GM18868 (cell line): Measurements from ENCODE around the gene EVI5.
"Not testable (repeated sequence)": the region's sequence is repeated elsewhere in the genome, so short reads cannot be mapped to it uniquely, and the experiment has no call there.

Experiments used
- ATAC-seq: cut with Tn5 transposase; IDR thresholded peaks from one replicate; pipeline ENCODE4 v1.9.1; 2021; ENCODE audit warnings: mild to moderate bottlenecking, moderate library complexity; ENCODE audit not compliant: unreplicated experiment

Gene EVI5

GRCh38 chr1:92695104-92695503 lies 89.8 kb downstream of the EVI5 start:
- no peak for ATAC-seq

DNA sequence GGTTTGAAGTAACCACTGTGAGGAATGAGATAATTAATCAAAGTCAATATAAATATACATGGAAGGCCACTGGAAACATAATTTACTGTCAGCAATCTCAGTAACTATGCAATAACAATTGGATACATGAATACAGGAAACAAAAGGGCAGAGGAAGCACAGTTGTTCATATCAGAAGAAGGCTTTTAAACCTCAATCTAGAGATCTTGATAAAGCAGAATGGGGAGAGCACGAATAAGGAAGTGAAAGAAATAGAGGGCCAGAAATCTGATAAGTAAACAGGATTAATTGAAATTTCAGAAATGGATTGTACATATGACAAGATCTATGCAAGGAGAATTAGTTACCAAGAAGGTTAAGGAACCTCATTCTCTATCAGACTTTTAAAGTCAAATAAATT lies 93.0 kb downstream of the EVI5 start:
- peak; percentile 89 for ATAC-seq

- ATAC-seq = no peak
Observed at GRCh38 chr1:92690212-92690906, 94.5 kb downstream of the EVI5 start.

DNA sequence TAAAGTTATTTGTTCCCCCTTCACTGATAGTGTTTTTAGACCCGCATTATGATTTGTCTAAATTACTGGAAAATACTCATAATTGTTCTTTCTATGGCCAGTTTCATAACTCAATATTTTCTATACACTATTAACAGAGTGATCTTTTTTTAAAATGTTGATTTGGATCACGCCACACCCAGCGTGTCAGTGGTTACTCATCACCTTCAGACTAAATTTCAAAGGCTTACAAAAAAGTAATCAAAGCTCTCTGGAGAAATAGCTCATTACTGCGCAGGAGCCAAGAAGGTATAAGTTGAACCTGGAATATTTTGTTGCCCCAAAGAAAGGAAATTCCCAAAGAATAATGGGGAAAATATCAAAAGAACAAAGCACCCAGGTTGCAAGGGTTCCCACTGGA lies 104.9 kb downstream of the EVI5 start:
- no peak for ATAC-seq

- ATAC-seq = no peak
Observed at GRCh38 chr1:92663775-92664174, 121.1 kb downstream of the EVI5 start.

GRCh38 chr1:92662048-92662447 lies 122.9 kb downstream of the EVI5 start:
- no peak for ATAC-seq

- ATAC-seq = no peak
Observed at GRCh38 chr1:92657701-92658100, 127.2 kb downstream of the EVI5 start.

- no peak for ATAC-seq
Observed at GRCh38 chr1:92655197-92655801, 129.6 kb downstream of the EVI5 start.

- no peak for ATAC-seq
Observed at GRCh38 chr1:92653605-92654381, 131.1 kb downstream of the EVI5 start.

GRCh38 chr1:92640686-92641085 lies 144.2 kb downstream of the EVI5 start:
- ATAC-seq = not testable (repeated sequence)

GRCh38 chr1:92638498-92638897 lies 146.4 kb downstream of the EVI5 start:
- no peak for ATAC-seq

GRCh38 chr1:92635203-92635602 lies 149.7 kb downstream of the EVI5 start:
- not testable (repeated sequence) for ATAC-seq

DNA sequence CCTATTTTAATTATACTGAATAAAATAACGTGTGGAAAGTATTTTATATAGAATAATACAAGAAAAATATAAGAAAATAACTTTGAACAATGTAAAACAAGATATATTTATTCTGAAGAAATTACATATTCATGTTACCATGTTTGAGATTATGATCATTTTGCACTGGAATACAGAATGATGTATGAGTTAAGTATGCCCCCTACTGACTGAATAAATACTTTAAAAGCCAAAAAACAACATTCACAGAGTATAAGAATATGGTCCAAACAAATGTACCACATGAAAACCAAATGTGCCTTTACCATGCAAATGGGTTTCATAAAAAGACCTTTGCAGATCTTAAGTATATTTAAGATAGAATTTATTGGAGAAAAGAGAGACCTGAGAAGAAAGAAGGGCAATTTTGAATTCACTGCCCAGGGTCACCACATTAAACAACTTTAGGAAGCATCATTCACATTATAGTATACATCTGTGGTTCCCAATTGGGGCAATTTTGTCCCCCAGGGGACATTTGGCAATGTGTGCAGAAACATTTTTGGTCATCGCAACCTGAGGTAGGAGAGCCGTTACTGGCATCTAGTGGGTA lies 161.6 kb downstream of the EVI5 start:
- peak; percentile 42 for ATAC-seq

GRCh38 chr1:92619466-92620189 lies 165.3 kb downstream of the EVI5 start:
- ATAC-seq = no peak

DNA sequence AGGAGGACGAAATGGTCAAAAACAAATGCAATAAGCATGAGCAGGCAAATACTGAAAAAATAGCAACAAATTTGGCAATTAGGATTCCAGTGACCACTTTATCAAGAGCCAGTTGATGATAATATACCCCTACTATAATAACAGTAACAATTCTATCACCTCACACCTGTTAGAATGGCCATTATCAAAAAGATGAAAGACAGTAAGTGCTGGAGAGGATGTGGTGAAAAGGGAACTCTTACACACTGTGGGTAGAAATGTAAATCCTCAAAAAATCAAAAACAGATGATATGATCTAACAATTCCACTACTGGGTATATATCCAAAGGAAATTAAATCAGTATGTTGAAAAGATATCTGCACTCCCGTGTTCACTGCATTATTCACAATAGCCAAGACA lies 183.9 kb downstream of the EVI5 start:
- ATAC-seq = no peak

DNA sequence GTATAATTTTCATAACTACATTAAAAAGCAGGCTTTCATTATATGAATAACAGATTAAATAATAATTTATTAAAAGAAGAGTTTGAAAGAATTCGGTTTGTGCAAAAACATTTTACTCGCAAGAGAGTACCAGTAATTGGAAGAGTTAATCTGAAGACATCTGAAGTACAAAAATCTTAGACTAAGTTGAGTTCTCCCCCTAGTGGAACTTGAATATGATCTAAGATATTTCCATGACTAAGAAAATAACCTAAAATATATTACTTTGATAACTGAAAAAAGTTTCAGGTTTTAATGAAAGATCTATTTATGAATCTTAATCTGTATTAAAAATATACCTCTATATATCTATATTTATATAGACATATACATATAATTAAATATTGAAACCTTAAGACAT lies 185.7 kb downstream of the EVI5 start:
- no peak for ATAC-seq

DNA sequence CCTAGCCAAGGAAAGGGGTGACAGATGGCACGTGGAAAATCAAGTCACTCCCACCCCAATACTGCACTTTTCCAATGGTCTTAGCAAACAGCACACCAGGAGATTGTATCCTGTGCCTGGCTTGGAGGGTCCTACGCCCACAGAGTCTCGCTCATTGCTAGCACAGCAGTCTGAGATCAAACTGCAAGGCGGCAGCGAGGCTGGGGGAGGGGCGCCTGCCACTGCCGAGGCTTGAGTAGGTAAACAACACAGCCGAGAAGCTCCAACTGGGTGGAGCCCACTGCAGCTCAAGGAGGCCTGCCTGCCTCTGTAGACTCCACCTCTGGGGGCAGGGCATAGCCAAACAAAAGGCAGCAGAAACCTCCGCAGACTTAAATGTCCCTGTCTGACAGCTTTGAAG lies 195.5 kb downstream of the EVI5 start:
- ATAC-seq = not testable (repeated sequence)

DNA sequence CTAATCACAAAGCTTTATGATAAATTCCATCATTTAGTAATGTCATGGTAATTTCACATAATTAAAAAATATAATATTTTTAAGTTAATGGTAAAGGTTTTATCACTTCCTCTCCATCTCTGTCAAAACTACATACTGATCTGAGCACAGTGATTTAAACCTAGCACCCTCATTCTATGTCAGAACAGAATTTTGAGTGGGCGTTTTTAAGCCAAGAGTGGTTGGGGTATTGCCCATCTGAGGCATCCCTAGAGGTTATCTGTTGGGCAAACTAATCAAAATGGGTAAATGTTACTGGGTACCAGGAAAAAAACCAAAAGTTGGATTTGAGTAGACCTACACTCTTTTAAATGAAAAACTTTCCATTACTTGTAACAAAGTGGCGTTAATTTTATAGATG lies 197.5 kb downstream of the EVI5 start:
- peak; percentile 61 for ATAC-seq

GRCh38 chr1:92585831-92586230 lies 199.1 kb downstream of the EVI5 start:
- no peak for ATAC-seq

GRCh38 chr1:92584810-92585209 lies 200.1 kb downstream of the EVI5 start:
- not testable (repeated sequence) for ATAC-seq
